Calu3 (cell line): Measurements from ENCODE around the gene SMCO4. TPM values are rescaled to one million over a fixed set of nuclear protein-coding genes. Genes with fewer than 3 reads are reported as not detected.

Experiments
- BruUV-seq: library from RNA; stranded (reverse); fragments of 400-500 nt; replicated peaks from 2 replicates; lab custom pipeline; 2021; lab: Mats Ljungman, UMichigan
- CTCF ChIA-PET: fragments of 300-600 bp; sonication (Branson Sonifier 250); formaldehyde crosslinking; loops from one replicate; lab custom pipeline; 2022; ENCODE audit warnings: antibody characterized with exemption; lab: Charles Lee
- DNase-seq: peaks from one replicate; pipeline ENCODE4 v3.0.0; 2022
- H3K27ac Mint-ChIP-seq: one replicate; pipeline ENCODE4 v1.8.0; 2022; ENCODE audit warnings: mixed read lengths; ENCODE audit not compliant: unreplicated experiment
- H3K27me3 Mint-ChIP-seq: one replicate; pipeline ENCODE4 v1.8.0; 2022; ENCODE audit warnings: mixed read lengths; ENCODE audit not compliant: unreplicated experiment
- H3K36me3 Mint-ChIP-seq: one replicate; pipeline ENCODE4 v1.8.0; 2022; ENCODE audit warnings: mild to moderate bottlenecking, moderate library complexity, mixed read lengths; ENCODE audit not compliant: insufficient read depth, unreplicated experiment
- H3K4me1 Mint-ChIP-seq: one replicate; pipeline ENCODE4 v1.8.0; 2022; ENCODE audit warnings: mild to moderate bottlenecking, low read depth, mixed read lengths; ENCODE audit not compliant: unreplicated experiment
- H3K4me3 Mint-ChIP-seq: one replicate; pipeline ENCODE4 v1.8.0; 2022; ENCODE audit warnings: mild to moderate bottlenecking, low read depth, moderate library complexity, mixed read lengths; ENCODE audit not compliant: unreplicated experiment
- H3K9me3 Mint-ChIP-seq: one replicate; pipeline ENCODE4 v1.8.0; 2022; ENCODE audit warnings: low read depth, mixed read lengths; ENCODE audit not compliant: unreplicated experiment
- CTCF ChIP-seq: fragments of 200-600 bp; IDR thresholded peaks from one replicate; pipeline ENCODE4 v1.8.0; 2022; ENCODE audit warnings: antibody characterized with exemption; ENCODE audit not compliant: unreplicated experiment
- intact Hi-C: fragments of 100-400 bp; cut with micrococcal nuclease; formaldehyde crosslinking; loops from one replicate; pipeline ENCODE4 v1.10.0; 2022; ENCODE audit not compliant: unreplicated experiment
- total RNA-seq: library from RNA; stranded (reverse); gene quantifications from 2 replicates; pipeline ENCODE4 v1.2.3, GENCODE V29; 2022

SMCO4 gene
- total RNA-seq, 1 experiment from 2014 or later: 16.4 TPM

GRCh38 chr11:93514712-93515111 lies 28.5 kb downstream of the SMCO4 start:
- Mint-ChIP-seq H3K4me1 (peaks cover 9% of the 10 kb centered on the region), H3K9me3 (no peaks in the 10 kb centered on the region), H3K27ac (no peak overlapping the region), H3K27me3 (no peaks in the 10 kb centered on the region), H3K4me3 (no peak overlapping the region), H3K36me3 (no peaks in the 10 kb centered on the region)
- intact Hi-C loops: no loop called here
- DNase-seq: no peak
- no TSS peak for BruUV-seq
- CTCF ChIA-PET: no interaction called here
- TF ChIP-seq CTCF: no peak

- H3K27ac Mint-ChIP-seq: no peak overlapping the region
- no peak for DNase-seq
- no TSS peak for BruUV-seq
- H3K4me3 Mint-ChIP-seq: no peak overlapping the region
- H3K9me3 Mint-ChIP-seq: no peaks in the 10 kb centered on the region
- H3K27me3 Mint-ChIP-seq: no peaks in the 10 kb centered on the region
- no peaks in the 10 kb centered on the region for H3K36me3 Mint-ChIP-seq
- intact Hi-C loops: no loop called here
- H3K4me1 Mint-ChIP-seq: no peaks in the 10 kb centered on the region
- CTCF ChIA-PET: no interaction called here
- no peak for TF ChIP-seq CTCF
These were observed 29.4 kb downstream of the SMCO4 start for GRCh38 chr11:93513772-93514171.

- BruUV-seq: no TSS peak
- H3K4me3 Mint-ChIP-seq: no peak overlapping the region
- intact Hi-C loops: no loop called here
- H3K9me3 Mint-ChIP-seq: no peaks in the 10 kb centered on the region
- no peaks in the 10 kb centered on the region for H3K4me1 Mint-ChIP-seq
- DNase-seq: no peak
- no peak overlapping the region for H3K27ac Mint-ChIP-seq
- TF ChIP-seq CTCF: no peak
- no peaks in the 10 kb centered on the region for H3K27me3 Mint-ChIP-seq
- H3K36me3 Mint-ChIP-seq: no peaks in the 10 kb centered on the region
- CTCF ChIA-PET: no interaction called here
These were observed 30.1 kb downstream of the SMCO4 start for GRCh38 chr11:93512949-93513667.

GRCh38 chr11:93512073-93512475 lies 31.1 kb downstream of the SMCO4 start:
- intact Hi-C loops: no loop called here
- no peak for DNase-seq
- H3K4me3 Mint-ChIP-seq: no peak overlapping the region
- no peaks in the 10 kb centered on the region for H3K4me1 Mint-ChIP-seq
- CTCF ChIA-PET: no interaction called here
- no peak overlapping the region for H3K27ac Mint-ChIP-seq
- TF ChIP-seq CTCF: no peak
- no peaks in the 10 kb centered on the region for H3K9me3 Mint-ChIP-seq
- BruUV-seq: no TSS peak
- H3K36me3 Mint-ChIP-seq: no peaks in the 10 kb centered on the region
- no peaks in the 10 kb centered on the region for H3K27me3 Mint-ChIP-seq
